Mesenteric fat pad (tissue), 1 donor: ENCODE measurements around the gene TSEN2. TPM values are rescaled to one million over a fixed set of nuclear protein-coding genes. Genes with fewer than 3 reads are reported as not detected.
"Not testable (repeated sequence)": the region's sequence is repeated elsewhere in the genome, so short reads cannot be mapped to it uniquely, and the experiment has no call there.

Experiments
- DNase-seq: peaks from one replicate; pipeline ENCODE4 v3.0.0-alpha.2; 2020; ENCODE audit warnings: low spot score
- long read RNA-seq: library from polyadenylated mRNA; unstranded; transcript quantifications from one replicate; pipeline ENCODE4 v2.0.0, GENCODE V29; 2020
- total RNA-seq: library from RNA; stranded (reverse); fragmentation: NEBNext Ultra II Directional; extraction: Animal tissue kit (Norgen Biotek cat#: 25700); gene quantifications from one replicate; pipeline ENCODE4 v1.2.1, GENCODE V29; 2021
- donor health status: DM: yes; HTN: yes; CAD: no.

The TSEN2 gene
- 24.9 TPM for total RNA-seq
- long read RNA-seq, partial matches to known transcripts, result 10 of 49 reads
- long read RNA-seq, other reads (novel, unspliced or antisense), result 36 of 49 reads

GRCh38 chr3:12484198-12484982, at the start of gene TSEN2:
TSEN2 (plus strand) TSS chr3:12484480; CDS start chr3:12489801, 5,321 bp downstream.
- DNase-seq, result peak; percentile 99

GRCh38 chr3:12436514-12437220, 47.6 kb upstream of the TSEN2 start:
- no peak for DNase-seq

GRCh38 chr3:12437221-12437605, 47.1 kb upstream of the TSEN2 start:
- DNase-seq, result no peak

GRCh38 chr3:12437861-12438260, 46.4 kb upstream of the TSEN2 start:
- DNase-seq, result no peak

- DNase-seq, result no peak
Measured at GRCh38 chr3:12438318-12438717, 46.0 kb upstream of the TSEN2 start.

GRCh38 chr3:12439161-12439940, 44.9 kb upstream of the TSEN2 start:
- no peak for DNase-seq

GRCh38 chr3:12440927-12441714, 43.2 kb upstream of the TSEN2 start:
- no peak for DNase-seq

GRCh38 chr3:12442654-12443501, 41.4 kb upstream of the TSEN2 start:
- DNase-seq, result peak; percentile 39

GRCh38 chr3:12443781-12444522, 40.3 kb upstream of the TSEN2 start:
- DNase-seq, result peak; percentile 26

GRCh38 chr3:12444582-12445471, 39.5 kb upstream of the TSEN2 start:
- DNase-seq, result peak; percentile 87

GRCh38 chr3:12445523-12446240, 38.6 kb upstream of the TSEN2 start:
- DNase-seq, result peak; percentile 81

- no peak for DNase-seq
Measured at GRCh38 chr3:12446298-12446697, 38.0 kb upstream of the TSEN2 start.

GRCh38 chr3:12447075-12447474, 37.2 kb upstream of the TSEN2 start:
- DNase-seq, result no peak

- not testable (repeated sequence) for DNase-seq
Measured at GRCh38 chr3:12448404-12449202, 35.7 kb upstream of the TSEN2 start.

- DNase-seq, result no peak
Measured at GRCh38 chr3:12449889-12450682, 34.2 kb upstream of the TSEN2 start.

- DNase-seq, result peak; percentile 39
Measured at GRCh38 chr3:12451481-12451880, 32.8 kb upstream of the TSEN2 start.
